ENCODE results near the gene KCNA2.

The KCNA2 gene

GRCh38 chr1:110618668-110619067, 12.5 kb upstream of the KCNA2 start:
- DNase-seq (ENCODE audit: low spot score) = no peak
- in situ Hi-C loops (cut with MboI; ENCODE audit: low sequenced_read_pairs, unreplicated experiment) = loop anchor here (5.0 to 10.0 kb wide), 2 partner anchors 164 to 366 kb away; no protein-coding TSS in a partner anchor
- TF ChIP-seq CTCF (IDR thresholded peaks at IDR 0.05; ENCODE audit: borderline replicate concordance, control extremely low read depth, extremely low read depth, insufficient read depth, missing control alignments) = no peak

- in situ Hi-C loops (cut with MboI; ENCODE audit: low sequenced_read_pairs, unreplicated experiment) = loop anchor here (5.0 to 10.0 kb wide), 2 partner anchors 165 to 367 kb away; no protein-coding TSS in a partner anchor
Observed at GRCh38 chr1:110617589-110617988, 11.4 kb upstream of the KCNA2 start.

GRCh38 chr1:110617116-110617515, 11.0 kb upstream of the KCNA2 start:
- no peak for TF ChIP-seq CTCF (IDR thresholded peaks at IDR 0.05; ENCODE audit: borderline replicate concordance, control extremely low read depth, extremely low read depth, insufficient read depth, missing control alignments)
- DNase-seq (ENCODE audit: low spot score) = no peak
- in situ Hi-C loops (cut with MboI; ENCODE audit: low sequenced_read_pairs, unreplicated experiment) = loop anchor here (5.0 to 10.0 kb wide), 2 partner anchors 165 to 368 kb away; no protein-coding TSS in a partner anchor

More at GRCh38 chr1:110617589-110617988, 11.4 kb upstream of the KCNA2 start:
- no peak for TF ChIP-seq CTCF (IDR thresholded peaks at IDR 0.05; ENCODE audit: borderline replicate concordance, control extremely low read depth, extremely low read depth, insufficient read depth, missing control alignments)
- no peak for DNase-seq (ENCODE audit: low spot score)

- no peak for TF ChIP-seq CTCF (IDR thresholded peaks at IDR 0.05; ENCODE audit: borderline replicate concordance, control extremely low read depth, extremely low read depth, insufficient read depth, missing control alignments)
- no peak for DNase-seq (ENCODE audit: low spot score)
- in situ Hi-C loops (cut with MboI; ENCODE audit: low sequenced_read_pairs, unreplicated experiment) = loop anchor here (5.0 to 10.0 kb wide), 2 partner anchors 166 to 368 kb away; no protein-coding TSS in a partner anchor
Observed at GRCh38 chr1:110616587-110616986, 10.4 kb upstream of the KCNA2 start.

- peak; percentile 69 for DNase-seq (ENCODE audit: low spot score)
- TF ChIP-seq CTCF (IDR thresholded peaks at IDR 0.05; ENCODE audit: borderline replicate concordance, control extremely low read depth, extremely low read depth, insufficient read depth, missing control alignments) = peak; percentile 68
- in situ Hi-C loops (cut with MboI; ENCODE audit: low sequenced_read_pairs, unreplicated experiment) = loop anchor here (5.0 to 10.0 kb wide), 2 partner anchors 167 to 369 kb away; no protein-coding TSS in a partner anchor
Observed at GRCh38 chr1:110615548-110616130, 9.5 kb upstream of the KCNA2 start.

- TF ChIP-seq CTCF (IDR thresholded peaks at IDR 0.05; ENCODE audit: borderline replicate concordance, control extremely low read depth, extremely low read depth, insufficient read depth, missing control alignments) = no peak
- in situ Hi-C loops (cut with MboI; ENCODE audit: low sequenced_read_pairs, unreplicated experiment) = loop anchor here (10.0 kb wide), 1 partner anchor 373 kb away; no protein-coding TSS in a partner anchor
- no peak for DNase-seq (ENCODE audit: low spot score)
Observed at GRCh38 chr1:110612060-110612745, 6.0 kb upstream of the KCNA2 start.
